ENCODE results near the gene TFCP2L1. TPM values are rescaled to one million over a fixed set of nuclear protein-coding genes. Genes with fewer than 3 reads are reported as not detected.
"Not testable (repeated sequence)": the region's sequence is repeated elsewhere in the genome, so short reads cannot be mapped to it uniquely, and the experiment has no call there.

TFCP2L1 gene
- total RNA-seq, 1 experiment from 2014 or later, result 1.8 TPM

DNA sequence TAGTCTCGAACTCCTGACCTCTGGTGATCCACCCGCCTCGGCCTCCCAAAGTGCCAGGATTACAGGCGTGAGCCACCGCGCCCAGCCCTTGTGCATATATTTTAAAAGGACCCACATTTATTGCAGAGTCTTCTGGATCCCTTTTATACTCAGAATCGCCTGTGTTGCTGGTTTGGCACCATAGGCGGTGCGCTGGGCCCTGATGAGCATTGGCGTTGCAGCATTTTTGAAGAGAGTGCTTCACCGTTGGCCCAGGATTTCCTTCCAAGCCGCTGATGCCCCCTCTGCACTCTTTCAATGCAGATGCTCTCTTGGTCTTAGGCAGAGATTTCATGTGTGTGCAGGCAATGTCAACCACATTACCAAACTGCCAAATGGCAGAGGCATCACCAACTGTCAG is 13.5 kb upstream of the TFCP2L1 start:
- Histone ChIP-seq H2BK5ac (ENCODE audit: insufficient read length, low read length) (no peak overlapping the region), H3K27me3 (ENCODE audit: insufficient read depth, low read length) (no peaks in the 10 kb centered on the region), H3K9me3 (ENCODE audit: control insufficient read depth, low read depth, low read length) (no peaks in the 10 kb centered on the region), H2BK20ac (ENCODE audit: low read depth, low read length, poor library complexity, severe bottlenecking) (no peak overlapping the region), H4K20me1 (ENCODE audit: control insufficient read depth, insufficient read depth, insufficient read length) (no peaks in the 10 kb centered on the region), H3K23me2 (ENCODE audit: insufficient read length, low read depth, low read length, poor library complexity, severe bottlenecking) (no peaks in the 10 kb centered on the region), H3K4me1 (ENCODE audit: insufficient read depth, low read length) (no peaks in the 10 kb centered on the region), H3T11ph (ENCODE audit: low read length) (no peak overlapping the region), H2AK5ac (ENCODE audit: insufficient read length, low read length) (no peak overlapping the region), H2AFZ (ENCODE audit: low read length) (no peak overlapping the region), H3K56ac (ENCODE audit: insufficient read length, low read depth, low read length) (no peak overlapping the region), H3K9ac (ENCODE audit: extremely low read depth, insufficient read length, low read length) (no peak overlapping the region), H3K4ac (ENCODE audit: low read depth, low read length) (no peak overlapping the region), H3K79me2 (ENCODE audit: insufficient read depth, low read length) (no peaks in the 10 kb centered on the region), H4K91ac (ENCODE audit: insufficient read length, low read depth, low read length) (no peak overlapping the region), H3K4me2 (ENCODE audit: insufficient read depth, insufficient read length, low read length) (no peak overlapping the region), H2BK15ac (ENCODE audit: low read depth, low read length) (no peak overlapping the region), H3K27ac (ENCODE audit: insufficient read length, low read depth, low read length) (no peak overlapping the region), H3K79me1 (ENCODE audit: insufficient read depth, low read depth, low read length, poor library complexity, severe bottlenecking) (no peaks in the 10 kb centered on the region), H2BK12ac (ENCODE audit: insufficient read length, low read depth, low read length) (no peak overlapping the region), H3K23ac (ENCODE audit: insufficient read length, low read depth, low read length) (no peak overlapping the region), H3K14ac (ENCODE audit: insufficient read depth, low read length) (no peak overlapping the region), H4K5ac (ENCODE audit: insufficient read length, low read depth, low read length) (no peak overlapping the region), H4K8ac (replicated peaks; ENCODE audit: insufficient read length, low read depth, low read length) (no peak overlapping the region), H3K18ac (ENCODE audit: insufficient read length, low read depth, low read length) (no peak overlapping the region), H2BK120ac (ENCODE audit: low read depth, low read length, poor library complexity, severe bottlenecking) (no peak overlapping the region)
- no peak for DNase-seq
- no peak overlapping the region for H3K27ac Mint-ChIP-seq
- TF ChIP-seq, protein P1, sequence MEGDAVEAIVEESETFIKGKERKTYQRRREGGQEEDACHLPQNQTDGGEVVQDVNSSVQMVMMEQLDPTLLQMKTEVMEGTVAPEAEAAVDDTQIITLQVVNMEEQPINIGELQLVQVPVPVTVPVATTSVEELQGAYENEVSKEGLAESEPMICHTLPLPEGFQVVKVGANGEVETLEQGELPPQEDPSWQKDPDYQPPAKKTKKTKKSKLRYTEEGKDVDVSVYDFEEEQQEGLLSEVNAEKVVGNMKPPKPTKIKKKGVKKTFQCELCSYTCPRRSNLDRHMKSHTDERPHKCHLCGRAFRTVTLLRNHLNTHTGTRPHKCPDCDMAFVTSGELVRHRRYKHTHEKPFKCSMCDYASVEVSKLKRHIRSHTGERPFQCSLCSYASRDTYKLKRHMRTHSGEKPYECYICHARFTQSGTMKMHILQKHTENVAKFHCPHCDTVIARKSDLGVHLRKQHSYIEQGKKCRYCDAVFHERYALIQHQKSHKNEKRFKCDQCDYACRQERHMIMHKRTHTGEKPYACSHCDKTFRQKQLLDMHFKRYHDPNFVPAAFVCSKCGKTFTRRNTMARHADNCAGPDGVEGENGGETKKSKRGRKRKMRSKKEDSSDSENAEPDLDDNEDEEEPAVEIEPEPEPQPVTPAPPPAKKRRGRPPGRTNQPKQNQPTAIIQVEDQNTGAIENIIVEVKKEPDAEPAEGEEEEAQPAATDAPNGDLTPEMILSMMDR (conservative IDR thresholded peaks at IDR 0.05), result no peak
- H3K4me3 Mint-ChIP-seq, result no peak overlapping the region
- H3K27me3 Mint-ChIP-seq (ENCODE audit: low read depth), result peaks cover 14% of the 10 kb centered on the region
- H3K36me3 Mint-ChIP-seq (ENCODE audit: insufficient read depth in 1 of 3, low read depth in 3 of 3), result no peaks in the 10 kb centered on the region
- H3K4me1 Mint-ChIP-seq, result peaks cover 2 to 5% of the 10 kb centered on the region in 2 experiments; a peak in 3 of 4 replicates
- no peaks in the 10 kb centered on the region for H3K9me3 Mint-ChIP-seq
- WGBS (ENCODE audit: extremely low coverage, insufficient read length, low lambda C conversion rate), result no CpG with 5 or more reads among the region's 12 CpGs

DNA sequence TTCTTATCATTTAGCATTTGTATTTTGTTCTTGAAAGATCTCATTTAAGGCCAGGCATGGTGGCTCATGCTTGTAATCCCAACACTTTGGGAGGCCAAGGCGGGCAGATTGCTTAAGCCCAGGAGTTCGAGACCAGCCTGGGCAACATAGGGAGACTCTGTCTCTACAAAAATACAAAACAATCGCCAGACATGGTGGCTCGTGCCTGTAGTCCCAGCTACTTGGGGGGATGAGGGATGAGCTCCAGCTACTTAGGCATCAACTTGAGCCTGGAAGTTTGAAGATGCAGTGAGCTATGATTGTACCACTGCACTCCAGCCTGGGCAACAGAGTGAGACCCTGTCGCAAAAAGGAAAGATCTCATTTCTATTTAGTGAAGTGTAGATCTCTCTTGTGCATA is 12.9 kb upstream of the TFCP2L1 start:
- H3K23ac ChIP-seq (ENCODE audit: insufficient read length, low read depth, low read length); H3K56ac ChIP-seq (ENCODE audit: insufficient read length, low read depth, low read length); H2AK5ac ChIP-seq (ENCODE audit: insufficient read length, low read length); H3K4me1 Mint-ChIP-seq; H3K36me3 Mint-ChIP-seq (ENCODE audit: insufficient read depth in 1 of 3, low read depth in 3 of 3); H3K4ac ChIP-seq (ENCODE audit: low read depth, low read length); H3K23me2 ChIP-seq (ENCODE audit: insufficient read length, low read depth, low read length, poor library complexity, severe bottlenecking); H2BK5ac ChIP-seq (ENCODE audit: insufficient read length, low read length); H4K20me1 ChIP-seq (ENCODE audit: control insufficient read depth, insufficient read depth, insufficient read length); H3K14ac ChIP-seq (ENCODE audit: insufficient read depth, low read length); H2BK120ac ChIP-seq (ENCODE audit: low read depth, low read length, poor library complexity, severe bottlenecking); H3T11ph ChIP-seq (ENCODE audit: low read length); H3K9me3 ChIP-seq (ENCODE audit: control insufficient read depth, low read depth, low read length); H4K8ac ChIP-seq (replicated peaks; ENCODE audit: insufficient read length, low read depth, low read length); H3K18ac ChIP-seq (ENCODE audit: insufficient read length, low read depth, low read length); H2AFZ ChIP-seq (ENCODE audit: low read length); H3K9ac ChIP-seq (ENCODE audit: extremely low read depth, insufficient read length, low read length); DNase-seq; H3K9me3 Mint-ChIP-seq; H3K4me3 Mint-ChIP-seq; H3K4me1 ChIP-seq (ENCODE audit: insufficient read depth, low read length); H3K79me1 ChIP-seq (ENCODE audit: insufficient read depth, low read depth, low read length, poor library complexity, severe bottlenecking); H2BK20ac ChIP-seq (ENCODE audit: low read depth, low read length, poor library complexity, severe bottlenecking); H3K79me2 ChIP-seq (ENCODE audit: insufficient read depth, low read length); H3K4me2 ChIP-seq (ENCODE audit: insufficient read depth, insufficient read length, low read length); H3K27ac Mint-ChIP-seq; H3K27me3 ChIP-seq (ENCODE audit: insufficient read depth, low read length); H4K91ac ChIP-seq (ENCODE audit: insufficient read length, low read depth, low read length); H2BK15ac ChIP-seq (ENCODE audit: low read depth, low read length); H2BK12ac ChIP-seq (ENCODE audit: insufficient read length, low read depth, low read length); H3K27ac ChIP-seq (ENCODE audit: insufficient read length, low read depth, low read length); H4K5ac ChIP-seq (ENCODE audit: insufficient read length, low read depth, low read length): not testable (repeated sequence)
- WGBS (ENCODE audit: extremely low coverage, insufficient read length, low lambda C conversion rate), result no CpG with 5 or more reads among the region's 5 CpGs
- H3K27me3 Mint-ChIP-seq (ENCODE audit: low read depth), result peaks cover 14% of the 10 kb centered on the region

All from H9 (cell line).